ENCODE measurements around the gene FGD3. TPM values are rescaled to one million over a fixed set of nuclear protein-coding genes. Genes with fewer than 3 reads are reported as not detected.

FGD3 gene
- polyA plus RNA-seq, 2 of the 4 experiments (the other 2 are of a cell fraction) = 0.18 to 0.23 TPM

- ChIA-PET POLR2A (no interaction called here), CTCF (interaction anchor here (0.6 to 1.5 kb wide), 5 partner anchors 11 to 86 kb away, joined by 3 to 4 read pairs (median 3); no protein-coding TSS in a partner anchor)
- WGBS (ENCODE audit: missing lambda C conversion rate) = 81% methylated on average over 17 of the region's 23 CpGs
- TF ChIP-seq RNF2 (IDR thresholded peaks at IDR 0.05; ENCODE audit: borderline replicate concordance, low read depth) (no peak), MAX (IDR thresholded peaks at IDR 0.05) (no peak), PBX3 (IDR thresholded peaks at IDR 0.05) (no peak), CHD4 (IDR thresholded peaks at IDR 0.05; ENCODE audit: borderline replicate concordance) (no peak), KDM1A (IDR thresholded peaks at IDR 0.05; ENCODE audit: low read depth) (no peak), GATA3 (IDR thresholded peaks at IDR 0.05; ENCODE audit: borderline replicate concordance) (no peak), RCOR1 (IDR thresholded peaks at IDR 0.05; ENCODE audit: low read depth, low read length) (no peak), POLR2AphosphoS2 (conservative IDR thresholded peaks at IDR 0.05; ENCODE audit: low read length) (no peak), HDAC2 (IDR thresholded peaks at IDR 0.05) (no peak), ZSCAN20 (CRISPR knock-in tag; IDR thresholded peaks at IDR 0.05) (no peak), CBX8 (IDR thresholded peaks at IDR 0.05) (no peak), EP300 (IDR thresholded peaks at IDR 0.05) (no peak), EHMT2 (IDR thresholded peaks at IDR 0.05; ENCODE audit: low read depth) (no peak), RFX5 (IDR thresholded peaks at IDR 0.05) (no peak), EHF (CRISPR knock-in tag; IDR thresholded peaks at IDR 0.05) (no peak), BHLHE40 (IDR thresholded peaks at IDR 0.05; ENCODE audit: low read depth, low read length) (no peak), ELK1 (IDR thresholded peaks at IDR 0.05; ENCODE audit: low read depth, low read length) (no peak), NFE2L2 (conservative IDR thresholded peaks at IDR 0.05; ENCODE audit: low read length) (no peak), HOXB5 (CRISPR knock-in tag; IDR thresholded peaks at IDR 0.05) (no peak), MAZ (IDR thresholded peaks at IDR 0.05; ENCODE audit: borderline replicate concordance, low read depth, low read length) (no peak)
- ATAC-seq (no peak), FAIRE-seq (no peak), DNase-seq (ENCODE audit: low read depth in 1 of 2, low spot score in 1 of 2) (no peak)
- Histone ChIP-seq H3K27ac (no peak overlapping the region), H3K4me1 (no peaks in the 10 kb centered on the region), H3K4me2 (no peak overlapping the region), H3K9me3 (no peaks in the 10 kb centered on the region), H3K4me3 (no peak overlapping the region)
Measured at GRCh38 chr9:93022721-93023520, 75.6 kb downstream of the FGD3 start.

DNA sequence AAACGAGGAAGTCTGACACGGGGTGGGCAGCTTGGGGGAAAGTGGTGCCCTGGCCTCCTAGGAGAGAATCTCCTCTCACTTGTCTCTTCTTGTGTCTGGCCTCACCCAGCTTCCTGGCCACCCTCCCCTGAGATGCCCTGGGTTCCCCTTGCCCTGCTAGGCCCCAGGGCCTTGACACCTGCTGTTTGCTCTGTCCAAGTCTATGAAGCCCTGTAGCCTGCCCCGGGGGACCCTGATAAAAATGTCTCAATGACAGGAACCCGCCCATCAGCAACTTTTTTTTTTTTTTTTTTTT lies 76.1 kb downstream of the FGD3 start:
- POLR2A ChIA-PET = interaction anchor here (0.7 kb wide), 1 partner anchor 74 kb away, joined by 5 read pairs; no protein-coding TSS in a partner anchor
- Histone ChIP-seq H3K27ac (no peak overlapping the region), H3K4me1 (no peaks in the 10 kb centered on the region), H3K4me2 (no peak overlapping the region), H3K4me3 (no peak overlapping the region), H3K9me3 (no peaks in the 10 kb centered on the region)
- no peak for FAIRE-seq
- WGBS (ENCODE audit: missing lambda C conversion rate) = 71% methylated on average over 4 of the region's 4 CpGs
- ATAC-seq = no peak
- TF ChIP-seq MAX (IDR thresholded peaks at IDR 0.05) (no peak), RARB (CRISPR knock-in tag; IDR thresholded peaks at IDR 0.05) (no peak), RFX5 (IDR thresholded peaks at IDR 0.05) (no peak), EHF (CRISPR knock-in tag; IDR thresholded peaks at IDR 0.05) (no peak), CHD2 (IDR thresholded peaks at IDR 0.05; ENCODE audit: low read length, partially characterized antibody) (no peak), POLR2A (IDR thresholded peaks at IDR 0.05; ENCODE audit: low read length) (no peak), KDM5A (IDR thresholded peaks at IDR 0.05) (no peak), USF2 (IDR thresholded peaks at IDR 0.05) (no peak), HOXB5 (CRISPR knock-in tag; IDR thresholded peaks at IDR 0.05) (no peak), HOXB13 (CRISPR knock-in tag; IDR thresholded peaks at IDR 0.05; ENCODE audit: low read depth) (no peak), EHMT2 (IDR thresholded peaks at IDR 0.05; ENCODE audit: low read depth) (no peak), SREBF2 (IDR thresholded peaks at IDR 0.05) (no peak), PBX3 (IDR thresholded peaks at IDR 0.05) (no peak), JUN (IDR thresholded peaks at IDR 0.05) (no peak), BHLHE40 (IDR thresholded peaks at IDR 0.05; ENCODE audit: low read depth, low read length) (no peak), RCOR1 (IDR thresholded peaks at IDR 0.05; ENCODE audit: low read depth, low read length) (no peak)
- TF ChIP-seq, protein P1, sequence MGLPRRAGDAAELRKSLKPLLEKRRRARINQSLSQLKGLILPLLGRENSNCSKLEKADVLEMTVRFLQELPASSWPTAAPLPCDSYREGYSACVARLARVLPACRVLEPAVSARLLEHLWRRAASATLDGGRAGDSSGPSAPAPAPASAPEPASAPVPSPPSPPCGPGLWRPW (IDR thresholded peaks at IDR 0.05) = no peak
- no peak for DNase-seq (ENCODE audit: low read depth in 1 of 2, low spot score in 1 of 2)
- CTCF ChIA-PET = interaction anchor here (0.7 to 1.5 kb wide), 5 partner anchors 10 to 593 kb away, joined by 3 to 5 read pairs (median 4); no protein-coding TSS in a partner anchor

All from A549 (cell line).